ENCODE data around the gene SMPDL3A.

The SMPDL3A gene

GRCh38 chr6:122845916-122846612 is 57.0 kb downstream of the SMPDL3A start:
- Histone ChIP-seq H3K27ac (ENCODE audit: low read length) (no peak overlapping the region), H3K4me3 (ENCODE audit: low read length) (no peak overlapping the region), H3K36me3 (ENCODE audit: control insufficient read depth, insufficient read depth, low read length) (no peaks in the 10 kb centered on the region), H3K9me3 (ENCODE audit: control insufficient read depth, insufficient read depth, low read length) (no peaks in the 10 kb centered on the region), H3K4me1 (ENCODE audit: control insufficient read depth, insufficient read depth, low read length) (0 out of 2 replicates have a peak, but pooled peaks cover 2% of the 10 kb centered on the region), H3K27me3 (ENCODE audit: control insufficient read depth, insufficient read depth, low read length) (no peaks in the 10 kb centered on the region)
- DNase-seq (ENCODE audit: low read depth, low spot score) = no peak
- WGBS (ENCODE audit: insufficient coverage, insufficient read length) = no CpG with 5 or more reads among the region's 3 CpGs

GRCh38 chr6:122853259-122853995 is 64.4 kb downstream of the SMPDL3A start:
- H3K4me1 ChIP-seq (ENCODE audit: control insufficient read depth, insufficient read depth, low read length) = no peaks in the 10 kb centered on the region
- H3K9me3 ChIP-seq (ENCODE audit: control insufficient read depth, insufficient read depth, low read length) = no peaks in the 10 kb centered on the region
- WGBS (ENCODE audit: insufficient coverage, insufficient read length) = no CpG with 5 or more reads among the region's 6 CpGs
- no peak for DNase-seq (ENCODE audit: low read depth, low spot score)
- H3K4me3 ChIP-seq (ENCODE audit: low read length) = no peak overlapping the region
- no peaks in the 10 kb centered on the region for H3K36me3 ChIP-seq (ENCODE audit: control insufficient read depth, insufficient read depth, low read length)
- H3K27me3 ChIP-seq (ENCODE audit: control insufficient read depth, insufficient read depth, low read length) = no peaks in the 10 kb centered on the region
- H3K27ac ChIP-seq (ENCODE audit: low read length) = no peak overlapping the region

Data from iPS DF 6.9 (cell line).